T-helper 1 cell (primary cell): Measurements from ENCODE around the gene LPP.

Source experiments
- DNase-seq, 5 donors: peaks; one replicate each; pipeline ENCODE4 v3.0.0-alpha.2; 2012 to 2020

The LPP gene

DNA sequence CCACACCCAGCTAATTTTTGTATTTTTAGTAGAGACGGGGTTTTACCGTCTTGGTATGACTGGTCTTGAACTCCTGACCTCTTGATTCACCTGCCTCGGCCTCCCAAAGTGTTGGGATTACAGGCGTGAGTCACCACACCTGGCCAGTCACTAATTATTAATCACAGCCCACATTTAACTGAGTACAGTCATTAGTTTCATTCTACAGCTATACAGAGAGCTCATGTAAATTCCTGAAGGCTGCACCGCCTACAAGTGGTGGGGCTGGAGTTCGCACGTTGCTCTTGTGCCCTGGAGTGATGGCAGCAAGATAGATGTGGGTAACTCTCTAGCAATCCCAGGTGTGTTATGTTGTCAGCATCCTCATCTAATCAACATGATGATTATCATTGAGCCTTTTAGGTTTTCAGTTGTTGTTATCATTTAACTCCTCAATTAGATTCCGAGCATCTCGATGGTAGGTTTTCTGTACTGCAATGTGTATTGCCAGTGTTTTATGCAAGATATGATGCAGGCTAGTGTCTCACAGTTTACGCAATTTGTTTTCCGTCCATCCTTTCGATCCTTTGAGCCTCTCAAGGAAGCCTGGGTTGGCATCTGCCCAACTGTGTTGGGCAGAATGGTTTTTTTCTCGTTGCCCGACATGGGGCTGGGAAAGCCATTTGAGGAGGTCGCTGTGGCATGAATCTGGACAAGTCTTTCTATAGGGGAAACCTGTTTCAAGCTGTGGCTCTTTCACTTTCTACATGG is 216.3 kb downstream of the LPP start:
- no peak for DNase-seq

DNA sequence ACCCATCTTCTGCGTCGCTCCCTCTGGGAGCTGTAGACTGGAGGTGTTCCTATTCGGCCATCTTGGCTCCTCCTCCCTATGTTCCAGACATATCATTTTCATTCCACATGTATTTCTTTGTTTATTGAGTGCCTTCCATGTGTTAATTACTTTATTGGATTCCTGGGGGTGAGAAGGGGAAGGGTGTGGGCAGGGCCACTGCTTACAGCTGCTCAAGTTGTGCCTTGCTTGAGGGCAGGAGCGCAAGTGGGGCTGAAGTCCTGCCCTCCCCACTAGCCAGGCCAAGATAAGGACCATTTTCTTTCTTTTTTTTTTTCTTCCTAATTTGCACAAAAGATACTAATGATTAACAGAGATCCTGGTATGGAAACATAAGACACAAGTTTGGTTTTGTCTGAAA is 224.8 kb downstream of the LPP start:
- DNase-seq, result no peak

DNA sequence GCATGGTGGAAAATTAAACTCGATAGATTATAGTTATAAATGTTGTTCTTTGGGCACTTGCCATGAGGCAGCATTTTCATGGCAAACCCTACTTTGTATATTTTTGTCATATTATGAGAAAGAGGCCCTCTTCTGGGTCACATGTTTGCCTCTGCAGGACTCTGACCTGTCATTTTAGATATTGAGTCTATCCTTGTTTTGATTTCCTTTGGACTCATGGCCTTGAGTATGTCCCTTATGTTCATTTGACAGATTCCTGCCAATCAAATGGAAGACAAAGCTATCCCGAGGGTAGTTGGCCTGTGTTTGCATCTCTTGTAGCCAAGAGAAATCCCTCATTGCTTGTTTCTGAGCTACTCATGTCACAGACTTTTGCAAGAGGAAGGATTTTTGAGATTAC is 226.3 kb downstream of the LPP start:
- DNase-seq, result no peak

DNA sequence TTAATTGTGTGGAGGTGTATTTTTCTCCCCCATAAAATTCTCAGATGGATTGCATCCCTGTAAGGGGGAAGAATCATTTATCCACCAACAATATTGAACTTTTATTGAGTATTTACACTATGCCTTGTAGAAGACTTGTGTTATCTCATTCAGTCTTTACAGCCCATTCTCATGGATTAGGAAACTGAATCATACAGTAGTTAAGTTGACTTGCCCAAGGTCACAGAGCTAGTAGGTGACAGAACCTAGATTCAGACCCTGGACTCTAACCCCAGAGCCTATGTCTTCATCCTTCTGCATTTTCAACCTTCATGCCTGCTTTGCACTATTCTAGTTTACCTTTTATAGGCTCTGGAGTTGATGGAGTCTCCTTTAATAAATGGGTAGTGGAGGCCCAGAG is 226.8 kb downstream of the LPP start:
- DNase-seq, result no peak

DNA sequence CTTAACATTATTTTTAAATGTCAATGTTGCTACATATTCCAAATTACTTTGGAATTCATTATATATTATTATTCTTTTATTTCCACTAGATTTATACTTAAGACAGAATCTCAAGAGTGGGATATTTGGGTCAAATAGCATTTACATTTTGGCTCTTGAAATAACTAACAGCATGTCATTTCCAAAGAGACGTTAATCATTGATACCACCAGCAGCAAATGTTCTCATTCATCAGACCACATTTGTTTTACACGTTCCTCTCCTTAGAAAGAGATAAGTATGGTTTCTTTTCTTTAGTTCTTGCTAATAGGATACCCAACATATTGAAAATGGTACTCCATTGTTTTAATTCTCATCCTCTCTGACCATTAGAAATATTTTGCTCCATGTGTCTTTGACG is 229.8 kb downstream of the LPP start:
- DNase-seq, result no peak

DNA sequence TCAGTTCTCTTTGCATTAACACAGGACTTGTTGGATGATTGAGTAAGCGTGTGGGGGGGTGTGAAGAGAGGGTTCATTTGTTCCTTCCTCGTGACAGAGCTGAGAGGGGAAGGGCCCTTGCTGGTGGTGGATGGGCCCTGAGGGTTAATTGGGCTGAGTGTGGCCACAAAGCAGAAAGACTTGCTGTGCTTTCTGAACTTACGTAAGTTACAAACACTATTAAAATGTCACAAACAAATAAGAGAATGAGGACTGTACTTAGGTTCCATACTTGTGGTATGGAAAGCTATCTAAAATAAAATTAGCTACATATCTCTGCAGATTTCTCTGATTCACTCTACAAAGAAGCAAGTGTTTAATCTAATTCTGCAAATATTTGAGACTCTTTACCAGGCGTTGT is 231.3 kb downstream of the LPP start:
- DNase-seq, result no peak

DNA sequence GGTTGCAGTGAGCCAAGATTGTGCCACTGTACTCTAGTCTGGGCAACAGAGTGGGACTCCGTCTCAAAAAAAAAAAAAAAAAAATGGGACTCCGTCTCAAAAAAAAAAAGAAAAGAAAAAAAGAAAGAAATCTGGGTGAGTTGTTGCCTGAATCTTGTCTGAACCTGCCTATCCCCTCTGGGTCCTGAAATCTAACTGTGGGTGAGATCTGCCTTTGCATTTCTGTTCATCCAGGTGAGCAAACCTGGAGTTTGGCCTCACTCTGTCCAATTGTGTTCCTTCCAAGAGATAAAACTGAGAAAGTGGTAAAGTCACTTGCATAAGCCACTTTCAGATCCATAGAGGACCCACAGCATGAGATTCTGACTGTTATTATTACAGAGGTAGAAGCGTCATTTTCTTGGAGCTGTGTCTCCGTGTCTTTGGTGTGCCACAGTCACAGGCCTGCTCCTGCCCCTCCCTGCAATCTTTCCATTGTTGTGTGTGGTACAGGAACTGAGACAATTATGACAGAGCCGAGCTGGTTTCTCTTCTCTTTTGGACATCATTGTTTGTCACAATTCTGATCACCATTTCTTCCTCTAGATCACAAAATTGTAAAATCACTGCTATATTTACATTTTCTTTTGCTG is 235.9 kb downstream of the LPP start:
- DNase-seq, result peak in 1 of 5 donors; percentile 40

DNA sequence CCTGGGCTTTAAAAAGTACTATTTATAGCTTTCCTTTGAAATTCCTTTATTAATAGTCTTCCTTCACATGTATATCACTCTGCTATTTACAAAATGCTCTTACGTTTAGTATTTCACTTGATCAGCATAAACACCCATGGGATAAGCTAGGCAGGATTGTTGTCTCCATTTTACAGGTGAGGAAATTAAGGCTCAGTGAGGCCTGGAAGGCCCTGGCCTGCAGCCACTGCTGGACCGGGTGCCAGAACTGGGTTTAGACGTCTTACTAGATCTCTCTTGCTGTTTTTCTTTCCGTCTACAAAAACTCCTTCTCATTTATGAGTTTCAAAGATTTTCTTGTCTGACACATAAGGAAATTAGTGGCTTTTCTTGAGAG is 236.4 kb downstream of the LPP start:
- no peak for DNase-seq

DNA sequence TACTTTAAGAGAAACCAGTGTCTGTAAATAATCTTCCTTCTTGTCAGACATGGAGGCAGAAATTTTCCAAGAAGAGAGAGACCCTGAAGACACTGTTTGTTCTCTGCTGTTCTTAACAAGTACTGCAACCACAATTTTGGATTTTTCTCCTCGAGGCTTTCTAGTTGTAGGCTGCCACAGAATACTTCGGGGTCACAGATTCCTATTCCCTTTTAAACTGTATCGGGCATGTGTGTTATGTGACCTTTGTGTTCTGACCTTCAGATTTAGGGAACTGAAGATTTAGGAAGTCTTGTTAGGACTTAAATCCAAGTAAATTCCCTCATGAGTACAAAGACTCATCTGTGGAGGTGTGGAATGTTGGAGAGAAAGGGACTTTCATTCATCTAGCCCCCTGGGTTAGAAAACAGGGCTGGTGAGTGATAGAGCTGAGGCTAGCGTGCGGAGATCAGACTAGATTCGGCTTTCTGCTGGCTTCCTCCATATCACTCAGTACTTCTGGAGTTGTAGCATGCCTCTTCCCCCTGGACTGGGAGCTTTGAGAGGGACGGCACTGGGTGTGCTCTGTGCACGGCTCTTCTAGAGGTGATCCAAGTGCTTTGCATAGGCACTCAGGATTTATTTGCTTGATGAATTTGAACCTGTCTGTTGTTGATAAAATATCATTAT is 237.0 kb downstream of the LPP start:
- no peak for DNase-seq

DNA sequence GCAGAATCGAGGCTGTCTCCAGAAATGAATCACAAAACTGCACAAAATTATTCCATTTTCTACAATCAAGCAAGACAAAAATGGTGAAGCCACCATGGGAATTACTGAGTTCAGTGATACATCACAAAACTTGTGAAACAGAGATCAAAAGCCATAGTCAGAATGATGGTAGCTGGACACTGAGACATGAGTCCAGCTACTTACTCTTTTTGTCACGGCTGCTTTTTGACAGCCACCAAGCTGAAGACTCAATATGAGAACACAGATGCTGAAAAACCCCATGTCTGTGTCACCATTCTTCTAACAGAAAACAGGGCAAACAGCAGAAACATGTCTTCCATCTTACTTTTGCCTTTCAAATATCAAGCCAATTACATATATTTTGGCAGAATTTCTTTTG is 237.6 kb downstream of the LPP start:
- DNase-seq, result no peak

DNA sequence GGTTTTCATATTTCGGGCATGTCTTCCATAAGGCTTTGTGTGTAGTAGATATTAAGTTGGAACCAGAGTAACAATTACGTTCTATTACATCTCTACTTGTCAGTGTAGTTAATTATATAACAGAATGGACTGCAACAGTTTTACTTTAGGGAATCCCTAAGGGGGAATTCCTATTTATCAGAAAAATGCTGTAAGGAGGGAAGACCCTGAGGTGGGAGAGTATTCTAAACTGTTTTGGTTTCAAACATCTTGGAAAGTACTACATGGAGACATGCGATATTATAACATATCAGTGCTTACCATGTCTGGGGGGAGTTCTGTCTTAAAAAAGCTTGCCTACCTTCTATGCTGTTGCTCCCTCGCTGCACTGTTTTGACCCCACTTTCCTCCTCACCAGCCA is 238.1 kb downstream of the LPP start:
- DNase-seq, result no peak

DNA sequence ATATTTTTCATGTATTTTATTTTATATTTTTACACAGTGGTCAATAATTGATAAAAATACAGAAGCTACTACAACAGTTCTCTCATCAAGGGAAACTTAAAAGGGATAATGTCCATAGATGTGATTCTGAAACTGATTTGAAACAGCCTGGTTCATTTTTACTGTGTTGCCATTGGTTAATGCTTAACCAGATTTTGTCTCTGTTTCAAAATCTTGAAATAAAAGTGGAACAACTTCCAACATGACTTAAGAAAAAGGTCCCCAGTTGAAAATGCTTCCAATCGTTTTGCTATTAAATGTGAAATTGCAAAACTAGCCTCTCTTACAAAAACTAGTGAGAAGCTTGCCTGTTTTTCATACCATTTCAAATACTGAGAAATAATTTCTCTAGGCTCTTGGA is 240.7 kb downstream of the LPP start:
- no peak for DNase-seq

DNA sequence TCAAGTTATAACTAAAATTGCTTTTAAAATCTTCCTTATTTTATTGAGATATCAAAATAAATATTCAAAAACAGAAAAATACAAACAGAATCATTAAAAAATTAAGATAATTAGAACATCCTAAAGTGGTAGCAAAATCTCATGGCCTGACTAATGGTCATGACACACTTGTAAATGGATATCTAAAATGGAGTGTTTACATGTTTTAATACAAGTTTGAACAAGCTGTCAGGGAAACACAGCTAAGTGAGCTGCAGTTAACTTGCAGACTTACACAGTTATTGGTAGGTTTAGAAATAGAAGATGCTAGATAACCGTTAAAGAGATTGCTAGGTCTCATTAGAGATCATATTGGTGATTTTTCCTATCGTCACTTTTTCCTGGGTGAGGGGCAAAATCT is 242.3 kb downstream of the LPP start:
- no peak for DNase-seq

DNA sequence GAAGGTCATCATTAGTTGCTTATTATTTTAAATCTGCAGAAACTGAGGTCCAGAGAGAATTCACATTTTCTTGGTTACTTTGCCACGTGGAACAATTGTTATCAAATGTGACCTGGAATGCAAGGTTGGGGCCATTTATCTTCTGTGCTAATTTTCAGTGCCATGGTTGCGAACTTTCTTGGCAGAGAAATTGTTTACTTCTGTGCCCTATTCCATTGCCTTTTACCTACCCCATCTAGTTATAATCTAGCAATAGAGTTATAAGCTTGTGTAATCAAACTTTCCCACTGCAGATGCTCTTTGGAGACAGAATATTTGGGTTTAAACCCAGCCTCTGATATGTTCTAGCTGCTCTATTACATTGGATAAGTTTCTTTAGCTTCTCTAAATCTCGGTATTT is 242.9 kb downstream of the LPP start:
- DNase-seq, result no peak

DNA sequence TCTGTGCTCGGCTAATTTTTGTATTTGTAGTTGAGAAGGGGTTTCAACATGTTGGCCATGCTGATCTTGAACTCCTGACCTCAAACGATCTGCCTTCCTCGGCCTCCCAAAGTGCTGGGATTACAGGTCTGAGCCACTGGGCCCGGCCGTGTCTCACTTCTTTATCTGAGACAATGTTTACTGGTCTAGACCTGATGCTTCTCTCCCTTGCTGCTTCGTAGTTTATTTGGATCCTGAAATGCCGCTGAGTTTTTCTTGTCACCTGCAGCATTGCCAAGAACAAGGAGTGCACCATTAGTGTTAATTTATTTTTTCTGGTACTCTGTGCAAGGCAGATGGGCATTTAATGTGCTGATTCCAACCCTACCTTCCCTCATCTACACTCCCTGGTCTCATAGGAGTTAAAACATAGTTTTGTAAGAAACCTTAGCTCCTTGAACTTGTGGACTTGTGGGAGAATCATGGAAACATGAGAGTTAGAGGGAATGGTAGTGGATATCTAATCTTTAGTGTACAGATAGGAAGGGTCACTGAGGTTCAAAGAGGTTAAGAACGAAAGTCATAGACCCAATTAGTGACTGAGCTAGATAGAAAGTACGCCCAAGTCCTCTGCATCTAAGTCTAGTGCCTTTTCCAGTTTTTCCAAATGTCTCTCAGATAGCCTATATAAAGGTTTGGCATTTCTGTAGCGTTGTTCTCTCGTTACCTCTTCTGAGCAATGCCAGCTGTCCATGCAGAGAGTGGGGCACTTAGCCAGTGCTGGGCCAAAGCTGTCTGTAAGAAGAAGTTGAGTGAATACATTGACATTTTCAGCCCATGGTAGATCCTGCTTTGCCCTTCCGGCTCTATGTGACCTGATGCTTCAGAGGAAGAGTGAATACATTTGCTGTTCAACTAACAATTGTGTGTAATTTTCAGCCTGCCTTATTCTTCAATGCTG is 244.1 kb downstream of the LPP start:
- DNase-seq, result no peak

DNA sequence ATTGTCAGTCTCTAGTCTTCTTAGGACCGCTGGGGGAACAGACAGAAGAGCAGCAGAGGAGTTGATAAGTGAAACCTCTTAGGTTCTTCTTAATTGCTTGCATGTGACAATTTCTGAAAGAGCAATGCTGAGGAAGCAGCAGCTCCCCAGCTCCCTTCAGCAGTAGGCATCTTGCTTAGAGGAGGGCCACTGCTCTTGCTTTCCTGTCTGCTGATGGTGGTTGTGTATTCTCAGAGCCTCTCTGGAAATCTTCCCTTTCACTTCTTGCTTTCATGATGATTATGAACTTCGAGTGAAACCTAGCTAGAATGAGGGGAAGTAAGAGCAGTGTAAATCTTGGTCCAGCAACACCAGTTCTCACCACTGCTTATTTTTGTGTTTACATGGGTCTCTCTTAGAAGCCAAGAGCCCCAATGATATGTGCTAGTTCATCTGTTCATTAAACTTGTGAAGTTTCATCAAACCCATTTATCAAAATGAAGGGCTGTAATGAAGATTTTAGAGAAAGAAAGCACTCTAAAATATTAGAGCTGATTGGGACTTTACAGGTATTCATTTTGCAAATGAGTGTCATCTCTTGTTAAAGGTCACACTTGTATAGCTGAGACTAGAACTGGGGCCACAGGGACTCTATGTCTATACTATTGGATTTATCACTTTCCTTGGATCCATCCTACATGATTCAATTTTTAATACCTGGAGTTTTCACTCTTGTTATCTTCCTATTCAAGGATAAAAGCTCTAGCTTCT is 246.7 kb downstream of the LPP start:
- peak in 1 of 5 donors; percentile 65 for DNase-seq

DNA sequence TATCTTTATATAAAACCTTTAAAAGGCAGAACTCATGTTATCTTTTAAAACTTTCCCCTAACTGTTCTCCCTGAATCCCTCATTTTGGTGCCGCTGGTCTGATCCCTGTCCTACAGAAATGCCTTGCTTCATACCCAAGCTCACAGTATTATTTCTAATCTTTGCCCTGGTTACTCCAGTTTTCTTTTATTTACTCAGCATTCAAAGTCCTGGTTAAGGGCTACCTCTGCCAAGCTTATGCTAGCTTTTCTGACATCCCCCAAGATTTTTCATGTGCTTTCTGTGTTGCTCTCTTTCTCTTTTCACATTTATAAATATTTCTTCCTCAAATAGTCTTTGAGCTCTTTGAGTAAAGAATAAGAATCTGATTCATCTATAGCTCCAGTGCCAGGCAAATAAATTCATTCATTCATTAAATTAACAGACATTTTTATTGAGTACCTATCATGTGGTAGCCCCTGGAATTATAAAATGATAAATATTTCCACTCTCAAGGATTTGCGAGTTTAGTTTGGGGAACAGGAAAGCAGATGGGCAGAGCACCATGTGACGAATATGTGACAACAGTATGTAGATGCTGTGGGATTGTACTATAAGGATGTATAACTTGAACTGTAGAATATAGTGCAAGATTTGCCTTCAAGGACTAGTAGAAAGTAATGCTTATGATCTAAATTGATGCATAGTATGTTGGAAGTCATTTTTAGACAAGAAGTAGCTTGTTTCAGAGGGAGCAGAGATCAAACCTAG is 247.5 kb downstream of the LPP start:
- no peak for DNase-seq

DNA sequence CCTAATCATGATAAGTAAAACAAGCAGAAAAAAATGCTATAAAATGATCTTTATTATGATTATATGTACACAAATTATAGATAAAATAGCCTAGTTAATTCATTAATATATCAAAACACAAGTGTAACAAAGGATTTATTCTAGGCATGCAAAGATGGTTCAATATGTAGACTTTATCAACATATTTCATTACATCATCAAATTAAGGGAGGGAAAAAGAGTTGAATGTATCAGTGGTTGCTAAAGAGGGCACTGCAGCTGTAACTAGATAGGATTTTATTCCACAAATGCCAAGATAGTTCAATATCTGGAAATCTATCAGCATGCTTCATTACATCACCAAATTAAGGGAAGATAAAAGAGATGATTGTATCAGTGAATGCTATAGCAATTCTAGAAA is 248.3 kb downstream of the LPP start:
- DNase-seq, result no peak

DNA sequence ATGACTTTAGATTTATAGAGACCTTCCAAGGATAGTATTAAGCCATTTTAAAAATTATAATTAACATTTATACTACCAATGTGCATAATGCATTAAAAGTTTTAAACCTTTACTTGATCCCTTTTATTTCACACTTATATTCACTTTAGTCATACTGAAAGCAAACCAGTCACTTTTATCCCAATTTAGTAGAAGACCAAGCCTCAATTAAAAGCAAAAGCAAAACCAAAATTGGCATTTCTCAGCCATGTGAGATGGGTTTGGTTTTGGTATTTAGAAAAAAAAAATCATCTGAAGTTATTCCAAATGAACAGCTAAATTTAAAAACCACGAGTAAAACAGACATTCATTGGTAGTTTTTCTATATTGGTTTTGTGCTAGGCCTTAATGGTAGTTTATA is 249.4 kb downstream of the LPP start:
- DNase-seq, result peak in 1 of 5 donors; percentile 29

DNA sequence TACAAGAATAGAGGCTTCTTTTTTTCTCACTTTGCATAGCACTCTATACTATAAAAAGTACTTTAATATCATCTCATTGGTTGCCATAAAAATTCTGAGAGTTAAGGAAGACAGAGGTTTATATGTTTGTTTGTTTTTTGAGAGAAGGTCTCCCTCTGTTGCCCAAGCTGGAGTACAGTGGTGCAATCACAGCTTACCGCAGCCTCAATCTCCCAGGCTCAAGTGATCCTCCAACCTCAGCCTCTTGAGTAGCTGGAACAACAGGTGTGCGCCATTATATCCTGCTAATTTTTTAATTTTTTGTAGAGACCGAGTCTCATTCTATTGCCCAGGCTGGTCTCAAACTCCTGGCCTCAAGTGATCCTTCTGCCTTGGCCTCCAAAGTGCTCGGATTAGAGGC is 250.2 kb downstream of the LPP start:
- DNase-seq, result no peak

DNA sequence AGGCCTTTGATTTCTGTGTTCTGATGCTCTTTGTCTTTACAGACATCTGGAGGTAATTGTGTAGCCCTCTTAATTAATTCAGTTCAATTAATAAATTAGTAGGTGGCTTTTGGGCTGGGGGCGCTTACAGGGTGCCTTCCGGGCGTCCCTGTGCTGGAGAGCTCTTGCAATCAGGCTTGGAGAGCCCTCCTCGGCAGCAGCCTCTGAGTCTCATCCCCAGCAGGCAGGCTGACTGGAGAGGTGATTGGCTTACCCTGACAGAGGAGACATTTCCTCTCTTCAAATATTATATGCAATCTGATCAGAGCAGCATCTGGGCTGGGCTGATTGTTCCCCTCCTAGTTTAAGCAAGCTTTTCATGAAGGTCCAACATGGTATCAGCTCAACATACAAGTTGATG is 250.7 kb downstream of the LPP start:
- no peak for DNase-seq
